ENCODE results near the gene KDM1A. TPM values are rescaled to one million over a fixed set of nuclear protein-coding genes. Genes with fewer than 3 reads are reported as not detected.

KDM1A gene
- total and polyA plus RNA-seq, 9 of the 15 experiments (the other 6 are each of a cell fraction or from before 2014, with no cell fraction given) = 59.2 to 181 (median 168) TPM

- TF ChIP-seq USF2 (CRISPR knock-in tag; IDR thresholded peaks at IDR 0.05) = no peak
- 0 out of 2 replicates have a peak, but pooled peaks have one; percentile 12 for TF ChIP-seq DMBX1 (CRISPR knock-in tag; IDR thresholded peaks at IDR 0.05; ENCODE audit: borderline replicate concordance)
- TF ChIP-seq FOXJ2 (tag; IDR thresholded peaks at IDR 0.05) = 0 out of 2 replicates have a peak, but pooled peaks have one; percentile 28
- no peak for TF ChIP-seq ZEB2 (IDR thresholded peaks at IDR 0.05)
- no peak for TF ChIP-seq RFX7 (CRISPR knock-in tag; IDR thresholded peaks at IDR 0.05)
- no peak for TF ChIP-seq NR2C1 (IDR thresholded peaks at IDR 0.05)
- TF ChIP-seq NR2C1 (tag; IDR thresholded peaks at IDR 0.05) = 0 out of 2 replicates have a peak, but pooled peaks have one; percentile 5
- TF ChIP-seq TOE1 (IDR thresholded peaks at IDR 0.05; ENCODE audit: borderline replicate concordance) = 0 out of 2 replicates have a peak, but pooled peaks have one; percentile 0
- TF ChIP-seq TOE1 (CRISPR knock-in tag; IDR thresholded peaks at IDR 0.05; ENCODE audit: borderline replicate concordance, low read depth) = no peak
- no peak for TF ChIP-seq E2F1 (CRISPR knock-in tag; IDR thresholded peaks at IDR 0.05)
- 0 out of 2 replicates have a peak, but pooled peaks have one; percentile 29 for TF ChIP-seq ZNF395 (CRISPR knock-in tag; IDR thresholded peaks at IDR 0.05)
Measured at GRCh38 chr1:23114424-23115079, 95.3 kb downstream of the KDM1A start (continued).

Measured in K562 (cell line).